ENCODE results near the gene CCDC146.

DNA sequence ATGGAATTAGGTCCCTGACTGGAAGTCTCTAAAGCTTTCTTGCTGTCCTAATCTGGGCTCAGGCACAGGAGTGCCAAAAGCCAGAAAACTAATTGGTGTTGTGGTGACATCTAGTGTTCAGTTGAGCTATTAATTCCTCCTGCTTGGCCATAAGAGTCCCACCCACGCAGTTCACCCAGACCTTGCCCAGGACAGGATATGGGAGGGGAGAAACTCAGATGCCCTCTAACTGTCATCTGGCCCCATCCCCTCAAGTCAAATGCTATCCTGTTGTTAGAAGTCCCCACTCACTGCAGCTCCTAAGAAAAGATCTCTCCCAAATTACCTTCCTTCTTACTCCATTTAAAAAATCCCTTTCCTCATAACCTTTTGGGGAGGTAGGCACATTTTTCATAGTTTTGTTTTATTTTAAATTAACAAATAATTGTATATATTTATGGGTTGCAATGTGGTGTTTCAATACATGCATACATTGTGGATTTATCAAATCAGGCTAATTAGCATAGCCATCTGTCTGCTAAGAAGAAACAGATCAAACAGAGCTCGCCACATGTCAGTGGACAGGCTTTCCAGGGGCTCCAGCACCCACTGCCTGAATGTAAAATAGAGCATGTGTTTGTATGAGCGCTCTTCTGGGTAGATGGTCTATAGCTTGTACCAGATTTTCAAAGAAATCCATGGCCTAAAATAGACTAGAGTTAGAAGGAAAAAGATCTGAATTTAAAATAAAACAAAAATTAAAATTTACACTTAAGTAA, 209.7 kb downstream of the CCDC146 start:
- TF ChIP-seq MYC (IDR thresholded peaks at IDR 0.05; ENCODE audit: low read depth, low read length), result peak; percentile 69
- TF ChIP-seq POLR2A (IDR thresholded peaks at IDR 0.05; ENCODE audit: extremely low read depth, insufficient read length), result peak; percentile 26
- TF ChIP-seq, protein P1, sequence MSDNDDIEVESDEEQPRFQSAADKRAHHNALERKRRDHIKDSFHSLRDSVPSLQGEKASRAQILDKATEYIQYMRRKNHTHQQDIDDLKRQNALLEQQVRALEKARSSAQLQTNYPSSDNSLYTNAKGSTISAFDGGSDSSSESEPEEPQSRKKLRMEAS (IDR thresholded peaks at IDR 0.05; ENCODE audit: low read depth, low read length), result peak; percentile 70
